ENCODE measurements around the gene SERINC2. TPM values are rescaled to one million over a fixed set of nuclear protein-coding genes. Genes with fewer than 3 reads are reported as not detected.

SERINC2 gene
- total and polyA plus RNA-seq, 7 donors: 0.33 to 254 (median 0.81) TPM

DNA sequence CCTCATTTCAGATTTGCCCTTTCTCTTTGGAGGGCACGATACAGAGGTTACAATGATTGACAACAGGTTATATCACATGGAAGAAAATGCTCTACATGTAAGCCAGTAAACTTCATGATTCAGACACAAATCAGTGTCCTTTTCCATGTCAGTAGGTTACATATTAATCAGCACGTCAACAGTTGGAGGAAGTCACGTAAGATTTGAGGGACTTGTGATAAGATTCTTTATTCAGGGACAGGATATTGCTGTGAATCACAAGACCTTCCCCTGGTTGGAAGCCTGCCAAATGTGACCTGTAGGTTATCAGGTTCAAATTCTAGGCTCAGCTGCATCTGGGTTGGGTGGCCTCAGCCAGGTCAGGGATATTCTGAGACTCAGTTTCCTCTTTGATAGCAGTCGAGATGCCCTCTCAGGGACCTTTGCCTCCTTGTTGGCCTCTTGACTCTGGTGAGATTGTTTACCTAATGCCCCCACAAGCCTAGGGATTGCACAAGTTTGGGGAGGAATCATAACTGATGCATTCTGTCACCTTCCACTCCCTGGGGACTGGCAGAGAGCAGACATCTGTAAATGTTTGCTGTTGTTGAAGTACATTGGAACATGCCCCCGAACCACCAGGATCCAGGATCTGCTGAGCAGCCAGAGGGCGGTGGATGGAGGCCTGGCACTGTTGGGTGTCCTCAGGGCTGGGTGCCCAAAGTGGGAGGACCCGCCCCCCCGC, 31.9 kb downstream of the SERINC2 start:
- H3K27ac ChIP-seq: no peak overlapping the region

DNA sequence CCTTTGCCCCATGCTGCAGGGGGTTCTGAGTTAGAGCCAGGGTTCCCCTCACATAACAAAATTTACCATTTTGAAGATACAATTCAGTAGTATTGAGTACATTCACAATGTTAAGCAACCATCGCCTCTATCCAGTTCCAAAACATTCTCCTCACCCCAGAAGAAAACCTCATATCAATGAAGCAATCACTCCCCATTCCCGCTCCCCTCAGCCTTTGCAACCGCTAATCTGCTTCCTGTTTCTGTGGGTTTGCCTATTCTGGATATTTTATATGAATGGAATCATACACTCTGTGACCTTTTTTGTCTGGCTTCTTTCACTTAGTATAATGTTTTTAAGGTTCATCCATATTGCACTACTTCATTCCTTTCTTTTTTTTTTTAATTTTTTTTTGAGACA, 32.9 kb downstream of the SERINC2 start:
- Histone ChIP-seq H3K4me1 (no peaks in the 10 kb centered on the region), H3K9me3 (peaks cover 0 to 9% (median 2%) of the 10 kb centered on the region in 4 donors), H3K36me3 (no peaks in the 10 kb centered on the region), H3K27ac (no peak overlapping the region), H3K27me3 (peaks cover 0 to 4% (median 0%) of the 10 kb centered on the region in 3 donors), H3K4me3 (no peak overlapping the region)
- no peak for DNase-seq
- TF ChIP-seq, protein P1, sequence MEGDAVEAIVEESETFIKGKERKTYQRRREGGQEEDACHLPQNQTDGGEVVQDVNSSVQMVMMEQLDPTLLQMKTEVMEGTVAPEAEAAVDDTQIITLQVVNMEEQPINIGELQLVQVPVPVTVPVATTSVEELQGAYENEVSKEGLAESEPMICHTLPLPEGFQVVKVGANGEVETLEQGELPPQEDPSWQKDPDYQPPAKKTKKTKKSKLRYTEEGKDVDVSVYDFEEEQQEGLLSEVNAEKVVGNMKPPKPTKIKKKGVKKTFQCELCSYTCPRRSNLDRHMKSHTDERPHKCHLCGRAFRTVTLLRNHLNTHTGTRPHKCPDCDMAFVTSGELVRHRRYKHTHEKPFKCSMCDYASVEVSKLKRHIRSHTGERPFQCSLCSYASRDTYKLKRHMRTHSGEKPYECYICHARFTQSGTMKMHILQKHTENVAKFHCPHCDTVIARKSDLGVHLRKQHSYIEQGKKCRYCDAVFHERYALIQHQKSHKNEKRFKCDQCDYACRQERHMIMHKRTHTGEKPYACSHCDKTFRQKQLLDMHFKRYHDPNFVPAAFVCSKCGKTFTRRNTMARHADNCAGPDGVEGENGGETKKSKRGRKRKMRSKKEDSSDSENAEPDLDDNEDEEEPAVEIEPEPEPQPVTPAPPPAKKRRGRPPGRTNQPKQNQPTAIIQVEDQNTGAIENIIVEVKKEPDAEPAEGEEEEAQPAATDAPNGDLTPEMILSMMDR (IDR thresholded peaks at IDR 0.05): no peak
- no peak for TF ChIP-seq POLR2AphosphoS5 (IDR thresholded peaks at IDR 0.05)
- TF ChIP-seq EP300 (IDR thresholded peaks at IDR 0.05): no peak
- no peak for TF ChIP-seq POLR2A (IDR thresholded peaks at IDR 0.05)
- intact Hi-C loops (cut with DNase I): no loop called here
- 73 to 92% methylated on average over 3 of the region's 3 CpGs for WGBS, 2 donors

More for the DNA sequence above, 31.9 kb downstream of the SERINC2 start:
- Histone ChIP-seq H3K9me3 (peaks cover 0 to 5% (median 2%) of the 10 kb centered on the region in 4 donors), H3K4me1 (no peaks in the 10 kb centered on the region), H3K4me3 (no peak overlapping the region), H3K27me3 (peaks cover 0 to 4% (median 0%) of the 10 kb centered on the region in 3 donors), H3K36me3 (no peaks in the 10 kb centered on the region)
- no peak for TF ChIP-seq POLR2A (IDR thresholded peaks at IDR 0.05)
- 16 to 62% methylated on average over 8 of the region's 8 CpGs for WGBS, 2 donors
- DNase-seq: no peak
- intact Hi-C loops (cut with DNase I): no loop called here

DNA sequence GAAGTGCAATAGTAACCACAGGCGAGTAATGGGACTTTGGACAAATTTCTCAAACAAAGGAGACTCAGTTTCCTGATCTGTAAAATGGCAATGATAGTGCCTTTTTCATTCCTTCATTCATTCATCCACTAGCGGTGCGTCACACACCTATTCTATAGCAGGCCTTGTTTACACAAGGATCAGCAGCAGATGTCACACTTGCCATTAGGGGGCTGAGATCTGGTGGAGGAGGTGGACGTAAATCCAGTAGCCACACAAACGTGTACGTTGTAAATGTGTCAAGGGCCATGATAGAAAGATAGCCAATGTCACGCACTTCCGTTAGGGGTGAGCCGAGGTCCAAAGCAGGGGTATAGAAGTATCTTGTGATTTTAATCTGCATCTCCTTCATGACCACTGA, 34.2 kb downstream of the SERINC2 start:
- DNase-seq: no peak
- Histone ChIP-seq H3K27me3 (peaks cover 0 to 4% (median 0%) of the 10 kb centered on the region in 3 donors), H3K9me3 (peaks cover 0 to 9% (median 4%) of the 10 kb centered on the region in 4 donors), H3K27ac (no peak overlapping the region), H3K4me1 (no peaks in the 10 kb centered on the region), H3K4me3 (no peak overlapping the region), H3K36me3 (no peaks in the 10 kb centered on the region)
- intact Hi-C loops (cut with DNase I): no loop called here
- 62 to 70% methylated on average over 9 of the region's 9 CpGs for WGBS, 2 donors
- TF ChIP-seq POLR2A (IDR thresholded peaks at IDR 0.05) (no peak), POLR2AphosphoS5 (IDR thresholded peaks at IDR 0.05) (no peak), EP300 (IDR thresholded peaks at IDR 0.05) (no peak)
- TF ChIP-seq, protein P1 (IDR thresholded peaks at IDR 0.05): no peak

DNA sequence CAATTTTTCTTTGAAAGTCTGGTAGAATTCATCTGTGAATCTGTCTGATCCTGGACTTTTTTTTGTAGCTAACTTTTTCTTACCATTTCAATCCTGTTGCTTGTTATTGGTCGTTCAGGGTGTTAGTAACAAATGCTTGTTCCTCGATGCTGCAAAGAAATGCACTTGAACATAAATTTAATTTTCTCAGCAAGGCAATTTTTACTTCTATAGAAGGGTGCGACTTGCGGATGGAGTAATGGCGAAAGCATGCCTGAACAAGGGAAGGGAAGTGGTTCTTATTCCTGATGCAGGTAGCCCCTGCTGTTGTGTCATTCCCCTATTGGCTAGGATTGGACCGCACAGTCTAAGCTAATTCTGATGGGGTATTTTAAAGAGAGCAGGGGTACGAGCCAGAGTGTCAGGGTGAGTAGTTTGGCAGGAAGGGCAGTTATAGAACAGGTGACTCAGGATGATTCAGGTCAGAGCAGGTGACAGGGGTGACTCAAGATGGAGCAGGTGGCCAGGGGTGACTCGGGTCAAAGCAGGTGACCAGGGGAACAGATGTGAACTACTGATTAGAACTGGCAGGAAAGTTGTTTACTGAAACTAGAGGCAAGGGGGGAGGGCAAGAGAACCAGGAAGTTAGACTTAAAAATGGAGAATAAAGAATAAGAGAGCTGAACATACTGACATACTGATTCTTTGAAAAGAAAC, 40.5 kb downstream of the SERINC2 start:
- DNase-seq: no peak
- Histone ChIP-seq H3K36me3 (no peaks in the 10 kb centered on the region), H3K4me1 (no peaks in the 10 kb centered on the region), H3K9me3 (peaks cover 5 to 15% (median 11%) of the 10 kb centered on the region in 4 donors), H3K4me3 (no peak overlapping the region), H3K27ac (no peak overlapping the region), H3K27me3 (peaks cover 0 to 7% (median 0%) of the 10 kb centered on the region in 3 donors)
- WGBS, 2 donors: 78 to 86% methylated on average over 8 of the region's 8 CpGs
- intact Hi-C loops (cut with DNase I): no loop called here
- TF ChIP-seq POLR2AphosphoS5 (IDR thresholded peaks at IDR 0.05): no peak
- TF ChIP-seq EP300 (IDR thresholded peaks at IDR 0.05): no peak
- TF ChIP-seq, protein P1 (IDR thresholded peaks at IDR 0.05): no peak

DNA sequence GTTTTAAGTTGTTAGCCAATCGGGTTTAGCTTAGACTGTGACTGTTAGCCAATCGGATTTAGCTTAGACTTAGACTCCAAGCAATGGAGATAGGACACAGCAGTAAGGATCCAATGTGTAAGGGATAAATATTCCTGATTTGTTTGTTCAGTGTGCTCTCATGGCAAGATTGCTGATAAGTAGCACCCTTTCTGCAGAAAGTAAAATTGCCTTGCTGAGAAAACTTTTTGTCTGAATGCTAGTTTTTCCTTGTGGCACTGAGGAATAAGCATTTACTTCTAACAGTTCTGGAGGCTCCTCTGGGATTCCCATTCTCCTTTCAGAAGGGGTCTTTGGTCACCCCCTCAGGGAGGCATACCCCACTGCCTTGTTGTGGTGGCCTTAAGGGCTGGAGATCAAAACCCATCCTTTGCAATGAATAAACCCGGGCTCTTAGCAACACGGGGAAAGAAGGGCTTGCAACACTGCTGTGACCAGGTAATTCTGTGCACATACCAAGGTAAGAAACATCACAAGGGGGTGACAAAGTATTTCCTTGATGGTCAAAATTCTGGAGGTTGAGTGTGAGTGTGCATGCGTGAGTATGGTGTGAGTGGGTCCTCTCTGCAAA, 45.4 kb downstream of the SERINC2 start:
- TF ChIP-seq, protein P1 (IDR thresholded peaks at IDR 0.05): no peak
- TF ChIP-seq POLR2AphosphoS5 (IDR thresholded peaks at IDR 0.05) (no peak), POLR2A (IDR thresholded peaks at IDR 0.05) (no peak), EP300 (IDR thresholded peaks at IDR 0.05) (no peak)
- H3K9me3 ChIP-seq: peaks cover 5 to 25% (median 21%) of the 10 kb centered on the region in 4 donors
- 93 to 94% methylated on average over 5 of the region's 5 CpGs for WGBS, 2 donors

More for the DNA sequence above, 45.4 kb downstream of the SERINC2 start:
- Histone ChIP-seq H3K27ac (no peak overlapping the region), H3K36me3 (no peaks in the 10 kb centered on the region), H3K4me1 (peaks cover 0 to under 1% (median 0%) of the 10 kb centered on the region in 4 donors), H3K4me3 (no peak overlapping the region), H3K27me3 (peaks cover 0 to 3% (median 0%) of the 10 kb centered on the region in 3 donors)
- intact Hi-C loops (cut with DNase I): no loop called here
- no peak for DNase-seq

Data from sigmoid colon (tissue), 7 donors.